ENCODE results near the gene CDC14A. TPM values are rescaled to one million over a fixed set of nuclear protein-coding genes. Genes with fewer than 3 reads are reported as not detected.

CDC14A gene
- polyA plus RNA-seq, 1 donor from 2014 or later, result 2.7 TPM

GRCh38 chr1:100455478-100456072 is 103.3 kb downstream of the CDC14A start:
- Histone ChIP-seq H3K9me3 (ENCODE audit: low read length) (no peaks in the 10 kb centered on the region), H2AFZ (ENCODE audit: low read depth, low read length) (no peak overlapping the region), H3K9ac (ENCODE audit: low read length) (no peak overlapping the region), H3F3A (ENCODE audit: insufficient read depth, low read length, poor library complexity, severe bottlenecking) (no peaks in the 10 kb centered on the region), H3K79me2 (replicated peaks; ENCODE audit: insufficient read depth, low read length) (no peaks in the 10 kb centered on the region), H3K27ac (ENCODE audit: low read length) (no peak overlapping the region), H3K4me3 (ENCODE audit: low read length) (no peak overlapping the region), H3K9me2 (ENCODE audit: insufficient read depth, low read length) (no peaks in the 10 kb centered on the region), H4K20me1 (ENCODE audit: insufficient read depth) (no peaks in the 10 kb centered on the region), H3K4me2 (ENCODE audit: low read length) (no peak overlapping the region), H3K27me3 (ENCODE audit: insufficient read depth, low read depth, low read length) (no peaks in the 10 kb centered on the region), H3K36me3 (ENCODE audit: insufficient read depth, low read length) (no peaks in the 10 kb centered on the region)
- TF ChIP-seq CTCF (IDR thresholded peaks at IDR 0.05; ENCODE audit: poor library complexity, severe bottlenecking), result peak; percentile 74
- no peak for TF ChIP-seq POLR2AphosphoS5 (IDR thresholded peaks at IDR 0.05)
- TF ChIP-seq SMC3 (conservative IDR thresholded peaks at IDR 0.05; ENCODE audit: poor library complexity), result peak; percentile 74
- TF ChIP-seq EZH2 (IDR thresholded peaks at IDR 0.05; ENCODE audit: borderline replicate concordance, insufficient read depth, low read length, poor library complexity, severe bottlenecking), result no peak
- TF ChIP-seq TAF1 (IDR thresholded peaks at IDR 0.05; ENCODE audit: low read depth), result no peak
- TF ChIP-seq RAD21 (conservative IDR thresholded peaks at IDR 0.05), result peak; percentile 74
- no peak for TF ChIP-seq MXI1 (conservative IDR thresholded peaks at IDR 0.05; ENCODE audit: poor library complexity, severe bottlenecking)
- TF ChIP-seq REST (IDR thresholded peaks at IDR 0.05; ENCODE audit: borderline replicate concordance), result no peak
- no peak for TF ChIP-seq EP300 (conservative IDR thresholded peaks at IDR 0.05; ENCODE audit: poor library complexity, severe bottlenecking)

GRCh38 chr1:100456880-100457279 is 104.6 kb downstream of the CDC14A start:
- Histone ChIP-seq H3K9me2 (ENCODE audit: insufficient read depth, low read length) (no peaks in the 10 kb centered on the region), H3K27me3 (ENCODE audit: insufficient read depth, low read depth, low read length) (no peaks in the 10 kb centered on the region), H3F3A (ENCODE audit: insufficient read depth, low read length, poor library complexity, severe bottlenecking) (no peaks in the 10 kb centered on the region), H4K20me1 (ENCODE audit: insufficient read depth) (no peaks in the 10 kb centered on the region), H3K36me3 (ENCODE audit: insufficient read depth, low read length) (no peaks in the 10 kb centered on the region), H3K27ac (ENCODE audit: low read length) (no peak overlapping the region), H3K9me3 (ENCODE audit: low read length) (no peaks in the 10 kb centered on the region), H2AFZ (ENCODE audit: low read depth, low read length) (no peak overlapping the region), H3K4me2 (ENCODE audit: low read length) (no peak overlapping the region), H3K79me2 (replicated peaks; ENCODE audit: insufficient read depth, low read length) (no peaks in the 10 kb centered on the region), H3K4me3 (ENCODE audit: low read length) (no peak overlapping the region), H3K9ac (ENCODE audit: low read length) (no peak overlapping the region)
- TF ChIP-seq REST (IDR thresholded peaks at IDR 0.05; ENCODE audit: borderline replicate concordance) (no peak), POLR2AphosphoS5 (IDR thresholded peaks at IDR 0.05) (no peak), SMC3 (conservative IDR thresholded peaks at IDR 0.05; ENCODE audit: poor library complexity) (no peak), TAF1 (IDR thresholded peaks at IDR 0.05; ENCODE audit: low read depth) (no peak), CTCF (IDR thresholded peaks at IDR 0.05; ENCODE audit: poor library complexity, severe bottlenecking) (no peak), RAD21 (conservative IDR thresholded peaks at IDR 0.05) (no peak), EP300 (conservative IDR thresholded peaks at IDR 0.05; ENCODE audit: poor library complexity, severe bottlenecking) (no peak), MXI1 (conservative IDR thresholded peaks at IDR 0.05; ENCODE audit: poor library complexity, severe bottlenecking) (no peak), EZH2 (IDR thresholded peaks at IDR 0.05; ENCODE audit: borderline replicate concordance, insufficient read depth, low read length, poor library complexity, severe bottlenecking) (no peak)
